NCI-H128 (cell line): ENCODE measurements around the gene GMPS.
"Not testable (repeated sequence)": the region's sequence is repeated elsewhere in the genome, so short reads cannot be mapped to it uniquely, and the experiment has no call there.

Experiments used
- DNase-seq: peaks from one replicate; lab custom pipeline; 2025; ENCODE audit not compliant: unreplicated experiment; lab: John Stamatoyannopoulos, UW

The GMPS gene

GRCh38 chr3:155871746-155872158 is 1.3 kb downstream of the GMPS start:
- DNase-seq = no peak

GRCh38 chr3:155872904-155873646 is 2.6 kb downstream of the GMPS start:
- no peak for DNase-seq

- DNase-seq = no peak
These were observed 5.6 kb downstream of the GMPS start for GRCh38 chr3:155876037-155876436.

- no peak for DNase-seq
These were observed 6.1 kb downstream of the GMPS start for GRCh38 chr3:155876503-155876902.

GRCh38 chr3:155880286-155880685 is 9.8 kb downstream of the GMPS start:
- DNase-seq = no peak

- no peak for DNase-seq
These were observed 13.8 kb downstream of the GMPS start for GRCh38 chr3:155884292-155884691.

- DNase-seq = no peak
These were observed 14.8 kb downstream of the GMPS start for GRCh38 chr3:155885292-155885691.

GRCh38 chr3:155886348-155886747 is 15.9 kb downstream of the GMPS start:
- not testable (repeated sequence) for DNase-seq

GRCh38 chr3:155886915-155887314 is 16.5 kb downstream of the GMPS start:
- DNase-seq = no peak

GRCh38 chr3:155889212-155889611 is 18.8 kb downstream of the GMPS start:
- DNase-seq = no peak

GRCh38 chr3:155889952-155890351 is 19.5 kb downstream of the GMPS start:
- no peak for DNase-seq

GRCh38 chr3:155890671-155891190 is 20.3 kb downstream of the GMPS start:
- no peak for DNase-seq

GRCh38 chr3:155891321-155891720 is 20.9 kb downstream of the GMPS start:
- no peak for DNase-seq

- no peak for DNase-seq
These were observed 25.0 kb downstream of the GMPS start for GRCh38 chr3:155895379-155895900.

GRCh38 chr3:155906900-155907299 is 36.5 kb downstream of the GMPS start:
- DNase-seq = no peak

- no peak for DNase-seq
These were observed 37.6 kb downstream of the GMPS start for GRCh38 chr3:155908086-155908485.

GRCh38 chr3:155908605-155909004 is 38.2 kb downstream of the GMPS start:
- no peak for DNase-seq

- DNase-seq = no peak
These were observed 41.6 kb downstream of the GMPS start for GRCh38 chr3:155912090-155912489.

GRCh38 chr3:155912579-155913190 is 42.2 kb downstream of the GMPS start:
- DNase-seq = no peak

GRCh38 chr3:155917781-155918180 is 47.3 kb downstream of the GMPS start:
- DNase-seq = no peak

GRCh38 chr3:155919728-155920127 is 49.3 kb downstream of the GMPS start:
- DNase-seq = no peak

GRCh38 chr3:155921486-155921885 is 51.0 kb downstream of the GMPS start:
- no peak for DNase-seq
